C4-2B (cell line): ENCODE results near the gene NT5C3A.
"Not testable (repeated sequence)": the region's sequence is repeated elsewhere in the genome, so short reads cannot be mapped to it uniquely, and the experiment has no call there.

Source experiments
- CTCF ChIP-seq: fragments of 450-650 bp; conservative IDR thresholded peaks from 2 replicates; pipeline ENCODE4 v1.5.1; 2017; ENCODE audit warnings: mild to moderate bottlenecking
- ZFX ChIP-seq: fragments of 450-650 bp; IDR thresholded peaks from 2 replicates; pipeline ENCODE4 v1.6.1; 2017

- not testable (repeated sequence) for TF ChIP-seq CTCF, ZFX
Observed at GRCh38 chr7:33094745-33095275, 32.2 kb upstream of the NT5C3A start.
